ENCODE data around the gene CCR4.
A peak's percentile ranks its signal among the peaks of the same experiment; 100 is the strongest.

The CCR4 gene

GRCh38 chr3:33004961-33005360 is 53.5 kb downstream of the CCR4 start:
- peak; percentile 27 for DNase-seq (ENCODE audit: low read depth, low spot score)
- H3K4me1 ChIP-seq (ENCODE audit: insufficient read depth, insufficient read length) = no peaks in the 10 kb centered on the region
- no peaks in the 10 kb centered on the region for H3K27me3 ChIP-seq (ENCODE audit: insufficient read depth, insufficient read length)
- no peak overlapping the region for H3K9ac ChIP-seq (ENCODE audit: insufficient read length, low read depth)
- peaks cover 3% of the 10 kb centered on the region for H3K36me3 ChIP-seq (ENCODE audit: insufficient read depth, insufficient read length, low read length)
- H3K9me3 ChIP-seq (ENCODE audit: insufficient read depth, low read length) = peaks cover 7% of the 10 kb centered on the region; the same call in 1 of the 2 replicates
- TF ChIP-seq ZNF274 (IDR thresholded peaks at IDR 0.05; ENCODE audit: low read depth, low read length) = no peak
- TF ChIP-seq SUZ12 (IDR thresholded peaks at IDR 0.05; ENCODE audit: extremely low read depth, insufficient read depth, insufficient read length) = no peak
- no peak for TF ChIP-seq YY1 (IDR thresholded peaks at IDR 0.05; ENCODE audit: insufficient read depth, insufficient read length)
- no peak overlapping the region for H3K4me3 ChIP-seq (ENCODE audit: insufficient read length, low read depth)
